ENCODE measurements around the gene RHOBTB3. TPM values are rescaled to one million over a fixed set of nuclear protein-coding genes. Genes with fewer than 3 reads are reported as not detected.

RHOBTB3 gene
- total RNA-seq, 1 experiment from 2014 or later: 85.6 TPM

DNA sequence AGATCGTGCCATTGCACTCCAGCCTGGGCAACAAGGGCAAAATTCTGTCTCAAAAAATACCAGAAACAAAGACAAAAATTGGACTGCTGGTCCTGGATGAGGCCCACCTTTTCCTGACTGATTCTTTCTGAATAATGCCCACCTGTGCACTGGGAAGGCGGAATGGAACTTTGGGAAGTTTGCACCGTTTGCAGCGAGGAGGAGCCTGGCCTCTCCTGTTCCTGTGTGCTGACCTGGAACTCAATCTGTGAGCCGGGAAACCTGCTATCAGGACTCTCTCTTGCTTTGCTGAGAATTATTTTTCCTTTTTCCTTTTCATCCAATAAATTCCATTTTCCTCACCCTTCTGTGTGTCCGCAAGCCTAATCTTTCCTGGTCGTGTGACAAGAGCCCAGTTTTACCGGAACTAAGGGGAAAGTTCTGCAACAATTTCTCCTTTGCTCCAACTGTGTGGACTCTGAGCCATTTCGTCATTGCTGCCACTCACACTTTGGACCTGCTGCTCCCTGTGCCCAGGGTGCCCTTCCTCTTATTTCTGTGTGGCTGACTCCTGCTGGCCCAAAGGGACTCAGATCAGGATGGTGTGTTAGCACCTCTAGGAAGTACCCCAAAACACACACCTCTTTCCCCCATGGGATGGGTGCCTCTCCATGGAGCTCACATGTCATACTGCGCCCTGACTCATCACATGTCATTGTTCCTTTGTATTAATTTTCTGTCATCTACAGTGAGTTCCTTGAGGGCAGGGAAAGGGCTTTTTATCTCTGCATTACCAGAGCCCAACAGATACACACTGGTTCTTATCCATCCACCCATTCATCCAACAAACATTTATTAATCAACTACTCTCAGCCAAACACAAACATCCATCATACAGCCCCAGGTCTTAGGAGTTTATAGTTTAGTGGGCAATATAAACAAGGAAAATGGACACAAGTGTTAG lies 96.1 kb downstream of the RHOBTB3 start:
- CTCF ChIA-PET: no interaction called here
- H3K4me3 Mint-ChIP-seq (ENCODE audit: unreplicated experiment): no peak overlapping the region
- H3K4me1 Mint-ChIP-seq (ENCODE audit: low read depth, unreplicated experiment): peaks cover 25% of the 10 kb centered on the region
- no peak for TF ChIP-seq CTCF (IDR thresholded peaks at IDR 0.05; ENCODE audit: insufficient read depth in 1 of 2, low read depth in 1 of 2, low read length in 1 of 2, severe bottlenecking in 1 of 2, unreplicated experiment in 1 of 2)
- intact Hi-C loops (cut with micrococcal nuclease; ENCODE audit: unreplicated experiment): loop anchor here (10.0 kb wide), 1 partner anchor 1278 kb away; no protein-coding TSS in a partner anchor
- H3K9me3 Mint-ChIP-seq (ENCODE audit: unreplicated experiment): no peaks in the 10 kb centered on the region
- no peak for DNase-seq
- no peaks in the 10 kb centered on the region for H3K27me3 ChIP-seq (replicated peaks; ENCODE audit: control insufficient read depth, insufficient read depth, low read length)
- peak overlapping the region; percentile 11 for H3K27ac Mint-ChIP-seq (ENCODE audit: unreplicated experiment)
- H3K9me3 ChIP-seq: no peaks in the 10 kb centered on the region
- peaks cover 28% of the 10 kb centered on the region for H3K4me1 ChIP-seq
- no peak overlapping the region for H3K4me3 ChIP-seq (ENCODE audit: low read depth, low read length)
- BruUV-seq (replicated peaks): no TSS peak
- peaks cover 5% of the 10 kb centered on the region for H3K36me3 Mint-ChIP-seq (ENCODE audit: insufficient read depth, unreplicated experiment)
- no peaks in the 10 kb centered on the region for H3K36me3 ChIP-seq (ENCODE audit: control insufficient read depth, insufficient read depth, low read length)
- POLR2A ChIA-PET: no interaction called here
- H3K27me3 Mint-ChIP-seq (ENCODE audit: insufficient read depth, unreplicated experiment): no peaks in the 10 kb centered on the region

- ChIA-PET POLR2A (no interaction called here), CTCF (no interaction called here)
- H3K4me3 ChIP-seq (ENCODE audit: low read depth, low read length): no peak overlapping the region
- no peaks in the 10 kb centered on the region for H3K27me3 Mint-ChIP-seq (ENCODE audit: insufficient read depth, unreplicated experiment)
- no peaks in the 10 kb centered on the region for H3K9me3 ChIP-seq
- H3K4me3 Mint-ChIP-seq (ENCODE audit: unreplicated experiment): no peak overlapping the region
- H3K27me3 ChIP-seq (replicated peaks; ENCODE audit: control insufficient read depth, insufficient read depth, low read length): no peaks in the 10 kb centered on the region
- intact Hi-C loops (cut with micrococcal nuclease; ENCODE audit: unreplicated experiment): loop anchor here (10.0 kb wide), 1 partner anchor 1277 kb away; no protein-coding TSS in a partner anchor
- DNase-seq: no peak
- BruUV-seq (replicated peaks): no TSS peak
- no peaks in the 10 kb centered on the region for H3K9me3 Mint-ChIP-seq (ENCODE audit: unreplicated experiment)
- peaks cover 30% of the 10 kb centered on the region for H3K4me1 Mint-ChIP-seq (ENCODE audit: low read depth, unreplicated experiment)
- peaks cover 26% of the 10 kb centered on the region for H3K4me1 ChIP-seq
- no peaks in the 10 kb centered on the region for H3K36me3 ChIP-seq (ENCODE audit: control insufficient read depth, insufficient read depth, low read length)
- TF ChIP-seq CTCF (IDR thresholded peaks at IDR 0.05; ENCODE audit: insufficient read depth in 1 of 2, low read depth in 1 of 2, low read length in 1 of 2, severe bottlenecking in 1 of 2, unreplicated experiment in 1 of 2): no peak
- H3K36me3 Mint-ChIP-seq (ENCODE audit: insufficient read depth, unreplicated experiment): peaks cover 5% of the 10 kb centered on the region
- H3K27ac Mint-ChIP-seq (ENCODE audit: unreplicated experiment): no peak overlapping the region
Observed at GRCh38 chr5:95827892-95828246, 96.7 kb downstream of the RHOBTB3 start.

DNA sequence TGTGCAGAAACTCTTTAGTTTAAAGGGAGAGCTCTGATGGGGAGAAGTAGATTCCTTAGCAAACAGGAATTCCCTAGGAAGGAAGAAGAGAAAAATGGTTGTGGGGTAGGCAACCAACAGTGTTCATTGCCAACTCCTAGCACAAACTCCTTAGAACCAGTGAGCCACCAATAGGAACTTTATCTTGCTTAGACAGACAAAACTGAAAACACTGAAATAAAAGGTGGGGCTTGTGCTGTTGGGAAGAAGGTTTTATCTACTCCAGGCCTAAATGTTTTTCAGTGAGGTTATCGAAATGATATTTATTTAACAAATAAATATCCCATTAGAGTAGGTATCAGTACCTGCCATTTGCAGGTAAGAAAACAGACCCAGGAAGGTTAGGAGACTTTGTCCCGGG lies 99.1 kb downstream of the RHOBTB3 start:
- no peaks in the 10 kb centered on the region for H3K9me3 ChIP-seq
- H3K27ac Mint-ChIP-seq (ENCODE audit: unreplicated experiment): no peak overlapping the region
- no peaks in the 10 kb centered on the region for H3K27me3 Mint-ChIP-seq (ENCODE audit: insufficient read depth, unreplicated experiment)
- POLR2A ChIA-PET: no interaction called here
- intact Hi-C loops (cut with micrococcal nuclease; ENCODE audit: unreplicated experiment): no loop called here
- peaks cover 7% of the 10 kb centered on the region; the same call in 1 of the 2 replicates for H3K4me1 ChIP-seq
- CTCF ChIA-PET: no interaction called here
- no peak overlapping the region for H3K4me3 Mint-ChIP-seq (ENCODE audit: unreplicated experiment)
- peaks cover 38% of the 10 kb centered on the region for H3K4me1 Mint-ChIP-seq (ENCODE audit: low read depth, unreplicated experiment)
- no peak for DNase-seq
- H3K36me3 Mint-ChIP-seq (ENCODE audit: insufficient read depth, unreplicated experiment): peaks cover 14% of the 10 kb centered on the region
- TF ChIP-seq CTCF (IDR thresholded peaks at IDR 0.05; ENCODE audit: insufficient read depth in 1 of 2, low read depth in 1 of 2, low read length in 1 of 2, severe bottlenecking in 1 of 2, unreplicated experiment in 1 of 2): no peak
- no peaks in the 10 kb centered on the region for H3K9me3 Mint-ChIP-seq (ENCODE audit: unreplicated experiment)
- no peaks in the 10 kb centered on the region for H3K27me3 ChIP-seq (replicated peaks; ENCODE audit: control insufficient read depth, insufficient read depth, low read length)
- BruUV-seq (replicated peaks): no TSS peak
- H3K4me3 ChIP-seq (ENCODE audit: low read depth, low read length): no peak overlapping the region
- no peaks in the 10 kb centered on the region for H3K36me3 ChIP-seq (ENCODE audit: control insufficient read depth, insufficient read depth, low read length)
